ENCODE measurements around the gene SEC31A.

Gene SEC31A

DNA sequence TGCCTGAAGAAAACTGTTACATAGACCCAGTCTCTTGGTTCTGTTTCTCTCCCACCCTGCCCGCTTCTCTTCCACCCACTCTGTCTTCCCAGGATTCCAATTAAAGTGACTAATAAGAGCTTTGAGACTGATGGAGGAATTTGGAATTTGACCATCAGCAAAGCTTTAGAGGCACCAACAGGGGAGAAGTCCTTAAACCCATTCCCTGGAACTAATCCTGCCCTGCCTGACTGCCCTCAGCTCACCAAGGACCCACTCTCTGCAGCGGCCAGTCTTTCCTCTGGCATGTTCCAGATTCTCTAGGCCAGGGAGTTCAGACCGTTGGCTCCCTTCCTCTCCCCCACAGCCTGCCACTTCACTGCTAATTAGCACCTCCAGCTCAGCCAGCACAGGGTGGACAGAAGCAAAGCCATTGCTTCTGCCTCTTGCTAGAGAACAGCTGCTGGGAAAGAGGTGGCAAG is 116.2 kb downstream of the SEC31A start:
- no peak for DNase-seq
- no peak overlapping the region for H3K4me3 ChIP-seq (ENCODE audit: low read depth, low read length)
- H3K27me3 ChIP-seq = no peaks in the 10 kb centered on the region
- no peaks in the 10 kb centered on the region for H3K9me3 ChIP-seq
- no peaks in the 10 kb centered on the region for H3K36me3 ChIP-seq
- H3K4me1 ChIP-seq = no peaks in the 10 kb centered on the region; the same call in 1 of the 2 replicates
- TF ChIP-seq, protein P1, sequence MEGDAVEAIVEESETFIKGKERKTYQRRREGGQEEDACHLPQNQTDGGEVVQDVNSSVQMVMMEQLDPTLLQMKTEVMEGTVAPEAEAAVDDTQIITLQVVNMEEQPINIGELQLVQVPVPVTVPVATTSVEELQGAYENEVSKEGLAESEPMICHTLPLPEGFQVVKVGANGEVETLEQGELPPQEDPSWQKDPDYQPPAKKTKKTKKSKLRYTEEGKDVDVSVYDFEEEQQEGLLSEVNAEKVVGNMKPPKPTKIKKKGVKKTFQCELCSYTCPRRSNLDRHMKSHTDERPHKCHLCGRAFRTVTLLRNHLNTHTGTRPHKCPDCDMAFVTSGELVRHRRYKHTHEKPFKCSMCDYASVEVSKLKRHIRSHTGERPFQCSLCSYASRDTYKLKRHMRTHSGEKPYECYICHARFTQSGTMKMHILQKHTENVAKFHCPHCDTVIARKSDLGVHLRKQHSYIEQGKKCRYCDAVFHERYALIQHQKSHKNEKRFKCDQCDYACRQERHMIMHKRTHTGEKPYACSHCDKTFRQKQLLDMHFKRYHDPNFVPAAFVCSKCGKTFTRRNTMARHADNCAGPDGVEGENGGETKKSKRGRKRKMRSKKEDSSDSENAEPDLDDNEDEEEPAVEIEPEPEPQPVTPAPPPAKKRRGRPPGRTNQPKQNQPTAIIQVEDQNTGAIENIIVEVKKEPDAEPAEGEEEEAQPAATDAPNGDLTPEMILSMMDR (IDR thresholded peaks at IDR 0.05; ENCODE audit: low read depth, low read length) = no peak

DNA sequence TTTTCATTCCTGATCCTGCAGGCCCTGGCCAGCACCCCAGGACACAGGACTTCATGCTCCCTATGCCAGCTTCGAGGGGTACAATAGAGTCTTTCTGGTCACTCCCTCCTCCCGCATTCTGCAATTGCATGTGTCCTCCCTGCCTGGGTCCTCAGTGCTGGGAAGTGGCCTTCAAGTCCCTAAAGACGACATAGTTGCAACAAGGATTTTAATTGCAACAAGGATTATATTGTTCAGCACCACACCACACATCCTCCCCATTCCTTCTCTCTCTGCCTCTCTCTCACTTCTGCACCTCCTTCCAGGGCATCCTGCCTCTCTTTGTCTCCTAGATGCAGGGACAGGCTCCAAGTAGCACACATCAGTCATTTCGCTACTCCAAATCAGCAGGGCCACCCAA is 117.9 kb downstream of the SEC31A start:
- Histone ChIP-seq H3K4me3 (ENCODE audit: low read depth, low read length) (no peak overlapping the region), H3K36me3 (no peaks in the 10 kb centered on the region), H3K9me3 (no peaks in the 10 kb centered on the region), H3K4me1 (no peaks in the 10 kb centered on the region), H3K27me3 (no peaks in the 10 kb centered on the region)
- DNase-seq = no peak
- TF ChIP-seq, protein P1 (IDR thresholded peaks at IDR 0.05; ENCODE audit: low read depth, low read length) = no peak

- Histone ChIP-seq H3K4me1 (no peaks in the 10 kb centered on the region), H3K9me3 (no peaks in the 10 kb centered on the region), H3K36me3 (no peaks in the 10 kb centered on the region), H3K27me3 (no peaks in the 10 kb centered on the region), H3K4me3 (ENCODE audit: low read depth, low read length) (no peak overlapping the region)
- DNase-seq = peak; percentile 22
- TF ChIP-seq, protein P1 (IDR thresholded peaks at IDR 0.05; ENCODE audit: low read depth, low read length) = no peak
Measured at GRCh38 chr4:82770607-82771006, 120.3 kb downstream of the SEC31A start.
